Measurements from ENCODE around the gene OR6S1.

DNA sequence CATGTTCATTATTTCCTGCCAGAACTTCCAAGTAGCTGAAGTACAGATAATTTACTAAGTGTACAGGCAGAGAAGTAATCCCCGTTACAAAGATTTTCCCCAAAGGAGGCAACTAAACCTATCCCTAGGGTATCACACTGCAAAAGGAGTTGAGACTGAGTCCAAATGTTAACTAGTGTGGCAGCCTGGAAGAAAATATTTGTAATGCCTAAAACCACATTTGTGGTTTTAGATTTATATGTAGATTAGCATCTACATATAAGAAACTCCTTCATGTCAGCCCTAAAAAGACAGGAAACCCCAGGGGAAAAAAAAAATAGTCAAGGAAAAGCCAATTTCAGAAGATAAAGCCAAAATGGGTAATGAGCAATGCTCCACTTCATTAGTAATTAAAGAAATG, 48.9 kb downstream of the OR6S1 start:
- TF ChIP-seq CTCF (IDR thresholded peaks at IDR 0.05) (no peak), POLR2A (IDR thresholded peaks at IDR 0.05) (no peak)

All from ovary (tissue), 3 donors.